Measurements from ENCODE around the gene AHRR.
"Not testable (repeated sequence)": the region's sequence is repeated elsewhere in the genome, so short reads cannot be mapped to it uniquely, and the experiment has no call there.

AHRR gene

GRCh38 chr5:376799-377325 is 55.3 kb downstream of the AHRR start:
- DNase-seq (ENCODE audit: low read depth in 2 of 2, low spot score in 1 of 2) = no peak

GRCh38 chr5:377326-377981 is 55.9 kb downstream of the AHRR start:
- no peak for DNase-seq (ENCODE audit: low read depth in 2 of 2, low spot score in 1 of 2)

GRCh38 chr5:378301-378891 is 56.9 kb downstream of the AHRR start:
- DNase-seq (ENCODE audit: low read depth in 2 of 2, low spot score in 1 of 2) = peak in 1 of 2 donors; percentile 29

- no peak for DNase-seq (ENCODE audit: low read depth in 2 of 2, low spot score in 1 of 2)
These were observed 57.6 kb downstream of the AHRR start for GRCh38 chr5:378976-379742.

GRCh38 chr5:380701-381309 is 59.3 kb downstream of the AHRR start:
- DNase-seq (ENCODE audit: low read depth in 2 of 2, low spot score in 1 of 2) = no peak

GRCh38 chr5:383066-383465 is 61.6 kb downstream of the AHRR start:
- no peak for DNase-seq (ENCODE audit: low read depth in 2 of 2, low spot score in 1 of 2)

GRCh38 chr5:383621-384020 is 62.1 kb downstream of the AHRR start:
- no peak for DNase-seq (ENCODE audit: low read depth in 2 of 2, low spot score in 1 of 2)

- DNase-seq (ENCODE audit: low read depth in 2 of 2, low spot score in 1 of 2) = not testable (repeated sequence)
These were observed 63.1 kb downstream of the AHRR start for GRCh38 chr5:384576-384975.

- DNase-seq (ENCODE audit: low read depth in 2 of 2, low spot score in 1 of 2) = no peak
These were observed 63.8 kb downstream of the AHRR start for GRCh38 chr5:385321-385720.

GRCh38 chr5:386432-387341 is 65.2 kb downstream of the AHRR start:
- DNase-seq (ENCODE audit: low read depth in 2 of 2, low spot score in 1 of 2) = no peak

GRCh38 chr5:387491-388265 is 66.2 kb downstream of the AHRR start:
- no peak for DNase-seq (ENCODE audit: low read depth in 2 of 2, low spot score in 1 of 2)

- DNase-seq (ENCODE audit: low read depth in 2 of 2, low spot score in 1 of 2) = no peak
These were observed 67.0 kb downstream of the AHRR start for GRCh38 chr5:388266-389196.

GRCh38 chr5:389197-389821 is 67.8 kb downstream of the AHRR start:
- DNase-seq (ENCODE audit: low read depth in 2 of 2, low spot score in 1 of 2) = no peak

- DNase-seq (ENCODE audit: low read depth in 2 of 2, low spot score in 1 of 2) = no peak
These were observed 68.5 kb downstream of the AHRR start for GRCh38 chr5:389891-390622.

- DNase-seq (ENCODE audit: low read depth in 2 of 2, low spot score in 1 of 2) = no peak
These were observed 69.3 kb downstream of the AHRR start for GRCh38 chr5:390623-391491.

- DNase-seq (ENCODE audit: low read depth in 2 of 2, low spot score in 1 of 2) = peak; percentile 55 to 64
These were observed 71.0 kb downstream of the AHRR start for GRCh38 chr5:392431-392988.

All from stimulated activated CD8-positive, alpha-beta memory T cell treated with anti-CD3 and anti-CD28 coated beads, Interleukin-4, amount 100 ng/mL, for 4 hours (primary cell).